Islet precursor cell (in vitro differentiated cells): Measurements from ENCODE around the gene BICD2.

ENCODE experiments used
- DNase-seq: peaks from one replicate; pipeline ENCODE4 v3.0.0-alpha.2; 2018

The BICD2 gene

DNA sequence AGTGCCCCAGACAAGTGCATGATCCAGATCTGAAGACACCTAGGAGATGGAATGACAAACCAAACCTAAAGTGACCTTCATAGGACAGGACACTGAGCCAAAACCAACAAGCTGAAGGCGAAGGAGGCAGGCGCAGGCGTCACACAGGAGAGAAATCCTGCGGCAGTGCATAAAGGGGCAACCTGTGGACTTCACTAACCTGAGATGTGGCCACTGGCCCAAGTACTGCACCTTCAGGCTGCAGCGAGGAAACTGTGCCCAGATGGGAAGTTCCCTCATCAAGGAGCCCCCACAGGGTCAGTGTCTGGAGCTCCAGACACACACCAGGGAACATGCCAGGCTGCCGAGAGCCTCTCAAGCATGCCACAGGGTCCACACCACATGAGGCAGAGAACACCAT, 98.4 kb downstream of the BICD2 start:
- no peak for DNase-seq

DNA sequence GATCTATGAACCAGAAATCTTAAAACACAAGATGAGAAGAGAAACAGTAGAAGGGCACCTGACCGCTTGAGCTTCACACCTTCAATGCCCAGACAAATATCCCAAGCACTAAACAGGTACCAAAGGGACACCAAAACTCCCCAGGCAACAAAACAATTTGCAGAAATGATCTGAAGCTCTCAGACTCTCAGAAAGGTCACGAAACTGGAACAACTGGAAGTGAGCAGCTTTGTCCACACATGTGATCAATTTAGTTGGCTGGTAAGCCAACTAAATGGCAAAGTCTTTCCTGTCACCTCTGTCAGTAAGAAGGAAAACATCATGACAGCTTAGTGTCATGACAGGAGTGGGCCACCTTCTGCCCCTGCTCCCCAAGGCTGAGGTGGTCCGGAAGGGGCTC, 98.8 kb downstream of the BICD2 start:
- DNase-seq, result no peak

DNA sequence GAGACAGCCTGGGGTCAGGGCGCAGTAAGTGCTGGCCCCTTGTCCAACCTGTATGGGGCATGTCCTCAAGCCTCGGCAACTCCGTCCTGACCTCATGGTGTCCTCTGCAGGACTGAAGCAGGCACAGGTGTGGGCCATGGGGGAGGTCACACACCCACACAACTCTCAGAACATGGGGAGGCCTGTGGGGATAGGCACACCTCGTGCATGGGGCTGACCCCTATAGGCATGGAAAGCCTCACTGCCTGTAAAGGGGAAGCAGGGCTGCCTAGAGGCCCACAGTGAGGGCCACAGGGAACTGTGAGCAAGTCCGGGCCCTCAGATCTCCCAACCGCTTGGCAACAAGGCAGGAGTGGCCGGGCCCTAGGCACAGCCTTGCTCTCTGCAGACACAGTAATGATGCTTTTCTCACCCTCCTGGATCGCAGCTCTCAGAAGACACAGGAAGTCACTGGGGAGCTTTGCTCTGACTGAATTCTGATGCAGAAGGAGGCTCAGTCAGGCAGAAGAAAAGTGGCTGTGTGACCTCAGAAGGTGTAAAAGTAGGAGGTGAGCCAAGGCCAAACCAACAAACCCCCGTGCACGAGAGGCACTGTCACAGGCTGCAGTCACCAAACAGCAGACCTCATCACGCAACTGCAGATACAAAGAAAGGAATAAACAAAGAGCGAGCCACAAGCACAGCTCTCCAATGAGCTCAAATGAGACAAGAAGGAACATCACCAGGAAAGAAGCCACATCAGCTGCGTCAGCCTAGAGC, 100.1 kb downstream of the BICD2 start:
- no peak for DNase-seq

DNA sequence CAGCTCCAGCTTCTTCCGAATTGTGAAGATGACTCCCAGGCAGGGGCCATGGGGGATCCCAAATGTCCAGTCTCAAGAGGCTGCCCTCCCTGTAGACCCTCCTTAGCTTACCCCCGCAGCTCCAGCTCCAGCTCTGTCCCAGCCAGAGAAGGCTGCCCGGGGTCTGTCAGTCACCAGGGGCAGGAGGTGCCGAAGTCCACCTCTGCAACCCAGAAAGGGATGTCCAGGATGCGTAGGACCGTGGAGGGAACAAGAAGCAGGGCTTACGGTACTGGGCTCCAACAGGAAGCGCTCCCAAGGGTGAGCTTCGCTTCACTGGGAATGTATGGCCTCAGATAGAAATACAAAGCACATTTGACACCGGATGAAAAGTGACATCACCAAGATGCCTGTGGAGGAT, 100.7 kb downstream of the BICD2 start:
- DNase-seq, result no peak

DNA sequence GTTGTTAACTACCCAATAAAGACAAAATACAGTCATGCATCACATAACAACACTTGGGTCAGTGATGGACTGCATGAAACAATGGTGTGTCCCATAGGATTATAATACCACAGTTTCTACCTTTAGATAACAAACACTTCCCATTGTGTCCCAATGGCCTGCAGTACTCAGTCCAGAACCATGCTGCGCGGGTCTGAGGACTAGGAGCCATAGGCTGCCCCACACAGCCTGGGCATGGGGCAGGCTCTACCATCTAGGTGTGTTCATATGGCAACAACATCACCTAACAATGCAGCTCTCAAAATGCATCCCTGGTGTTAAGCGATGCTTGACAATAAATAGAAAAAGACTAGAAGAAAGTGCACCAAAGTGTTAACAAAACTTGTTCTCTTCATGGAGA, 101.5 kb downstream of the BICD2 start:
- no peak for DNase-seq

DNA sequence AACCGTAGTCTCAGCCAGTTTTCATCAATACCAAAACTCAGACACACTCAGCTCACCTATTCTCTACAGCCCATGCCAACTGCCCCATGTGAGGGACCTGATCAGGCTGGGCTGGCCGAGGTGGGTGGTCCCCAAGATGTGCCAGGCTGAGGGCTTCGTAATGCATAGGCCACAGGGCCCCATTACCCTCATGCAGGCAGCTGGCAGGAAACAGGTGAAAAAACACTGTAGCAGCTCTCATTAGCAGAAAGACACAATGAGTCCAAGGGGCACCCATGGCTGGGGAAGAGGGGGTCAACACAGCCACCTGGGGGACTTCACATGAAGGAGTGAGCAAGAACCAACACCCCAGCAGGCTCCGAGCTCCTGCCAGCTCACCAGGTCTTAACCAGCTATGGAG, 102.9 kb downstream of the BICD2 start:
- DNase-seq, result no peak
